ENCODE results near the gene KIF1A.

Gene KIF1A

DNA sequence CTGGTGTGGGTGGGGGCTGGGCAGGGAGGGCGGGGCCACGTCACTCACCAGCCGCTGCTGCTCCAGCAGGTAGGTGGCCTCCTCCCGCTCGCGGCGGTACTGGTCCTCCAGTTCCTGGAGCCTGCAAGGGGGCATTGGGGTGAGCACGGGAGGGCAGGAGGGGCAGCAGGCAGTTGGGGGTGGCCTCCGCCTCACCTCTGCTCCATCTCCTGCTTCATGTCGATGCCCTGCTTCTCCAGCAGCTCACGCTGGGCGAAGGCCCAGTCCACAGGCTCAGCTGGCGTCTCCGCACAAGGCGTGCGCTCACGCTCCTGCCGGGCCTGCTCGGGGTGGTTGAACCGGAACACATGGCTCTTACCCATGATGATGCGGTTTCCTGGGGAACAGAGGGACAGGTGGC lies 57.0 kb downstream of the KIF1A start:
- no peak for DNase-seq (ENCODE audit: low spot score)

DNA sequence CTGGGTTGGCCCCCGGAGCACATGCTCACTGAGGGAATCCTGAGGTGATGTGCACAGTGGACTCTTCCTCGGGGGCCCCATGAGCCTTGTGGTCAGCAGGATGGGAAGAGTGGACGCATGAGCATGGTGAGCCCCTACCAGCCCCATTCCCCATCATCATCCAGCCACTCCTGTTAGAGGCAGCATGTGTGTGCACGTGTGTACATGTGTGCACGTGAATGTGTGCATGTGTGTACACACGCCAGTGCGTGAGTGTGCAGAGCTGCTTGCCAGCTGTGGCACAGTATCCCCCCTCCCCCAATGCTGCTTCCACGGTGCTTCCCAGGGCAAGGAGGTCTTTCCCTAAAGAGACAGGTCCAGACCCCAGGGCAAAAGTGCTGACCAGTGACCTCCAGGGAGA lies 57.8 kb downstream of the KIF1A start:
- DNase-seq (ENCODE audit: low spot score) = no peak

DNA sequence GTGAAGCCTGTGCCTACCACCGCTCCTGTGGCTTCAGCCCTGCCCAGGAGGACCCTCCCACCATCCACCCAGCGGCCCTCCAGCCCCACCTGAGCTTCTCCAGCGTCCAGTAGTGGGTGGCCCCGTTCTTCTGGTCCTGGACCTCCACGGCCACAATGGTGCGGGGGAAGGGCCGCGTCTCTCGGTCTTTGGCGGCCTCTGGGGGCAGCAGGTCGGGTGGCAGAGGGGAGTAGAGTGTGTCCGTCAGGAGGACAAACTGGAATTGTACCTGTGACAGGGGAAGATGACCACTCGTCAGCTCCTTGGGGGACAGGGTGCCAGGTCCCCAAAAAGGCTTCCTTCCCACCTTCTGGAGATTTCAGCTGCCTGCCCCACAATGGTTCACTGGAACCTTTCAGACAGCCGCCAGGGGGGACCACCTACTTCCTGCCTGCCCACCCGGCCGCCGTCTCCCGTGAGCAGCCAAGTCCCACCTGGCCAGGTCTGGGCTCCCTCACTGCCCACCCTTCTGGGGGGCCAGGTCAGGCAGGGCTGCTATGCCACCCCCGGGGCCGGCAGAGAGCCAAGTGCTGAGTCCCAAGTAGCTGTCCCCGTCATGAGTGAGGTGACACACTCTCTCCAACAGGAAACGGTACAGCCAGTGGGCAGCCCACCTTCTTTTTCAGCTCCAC lies 59.3 kb downstream of the KIF1A start:
- no peak for DNase-seq (ENCODE audit: low spot score)

GRCh38 chr2:240760121-240760520 lies 59.9 kb downstream of the KIF1A start:
- no peak for DNase-seq (ENCODE audit: low spot score)

DNA sequence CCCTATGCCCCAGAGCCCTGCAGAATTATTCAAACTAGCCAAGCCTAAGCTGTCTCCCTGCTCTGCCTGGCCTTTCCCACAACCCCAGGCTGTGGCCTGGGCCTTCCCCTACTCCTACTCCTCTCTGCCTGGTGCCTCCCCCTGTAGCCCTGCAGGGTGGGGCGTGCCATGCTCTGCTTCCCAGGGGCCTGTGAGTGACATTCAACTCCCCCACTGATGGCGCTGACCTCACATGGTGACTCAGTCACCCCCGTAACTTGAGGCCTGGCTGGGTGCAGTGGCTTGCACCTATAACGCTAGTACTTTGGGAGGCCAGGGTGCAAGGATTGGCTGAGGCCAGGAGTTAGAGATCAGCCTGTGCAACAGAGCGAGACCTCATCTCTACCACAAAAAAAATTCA lies 60.6 kb downstream of the KIF1A start:
- DNase-seq (ENCODE audit: low spot score) = no peak

GRCh38 chr2:240757086-240757614 lies 62.9 kb downstream of the KIF1A start:
- no peak for DNase-seq (ENCODE audit: low spot score)

DNA sequence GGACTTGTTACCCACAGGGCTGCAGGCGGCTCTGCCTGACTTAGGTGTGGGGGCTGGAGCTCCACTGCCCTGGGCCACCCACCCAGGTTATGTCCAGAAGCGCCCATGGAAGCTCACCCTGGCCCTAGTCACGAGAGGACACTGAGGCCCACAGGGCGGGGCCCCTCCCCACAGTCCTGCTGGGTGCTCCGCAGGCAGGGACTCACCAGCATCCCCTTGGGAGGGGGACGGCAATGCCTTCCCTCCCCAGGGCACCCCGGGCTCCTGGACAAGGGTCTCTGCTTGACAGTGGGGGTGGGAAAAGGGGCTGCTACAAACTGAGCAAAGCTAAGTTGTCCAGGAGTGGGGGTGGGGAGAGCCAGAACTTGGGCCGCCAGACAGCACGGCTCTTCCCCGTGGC lies 67.8 kb downstream of the KIF1A start:
- no peak for DNase-seq (ENCODE audit: low spot score)

GRCh38 chr2:240750409-240750808 lies 69.6 kb downstream of the KIF1A start:
- DNase-seq (ENCODE audit: low spot score) = no peak

DNA sequence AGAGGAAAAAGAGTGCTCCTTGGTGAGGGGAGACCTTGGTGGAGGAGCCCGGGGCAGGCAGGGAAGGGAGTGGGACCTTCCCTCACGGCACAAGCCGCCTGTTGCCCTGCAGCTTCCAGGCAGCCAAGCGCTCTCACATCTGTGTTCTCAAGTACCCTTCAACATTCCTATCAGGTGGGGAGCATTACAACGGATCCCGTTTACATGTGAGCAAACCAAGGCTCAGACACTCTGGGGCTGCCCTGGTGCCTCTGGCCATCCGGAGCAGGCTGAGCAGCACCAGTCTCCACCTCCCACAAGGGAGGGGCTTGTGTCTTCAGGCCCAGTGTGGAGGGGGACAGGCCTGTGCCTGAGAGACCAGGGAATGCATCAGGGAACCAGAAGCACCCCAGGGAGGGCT lies 70.5 kb downstream of the KIF1A start:
- DNase-seq (ENCODE audit: low spot score) = no peak

- DNase-seq (ENCODE audit: low spot score) = no peak
Observed at GRCh38 chr2:240747256-240747655, 72.8 kb downstream of the KIF1A start.

- no peak for DNase-seq (ENCODE audit: low spot score)
Observed at GRCh38 chr2:240746671-240747070, 73.3 kb downstream of the KIF1A start.

DNA sequence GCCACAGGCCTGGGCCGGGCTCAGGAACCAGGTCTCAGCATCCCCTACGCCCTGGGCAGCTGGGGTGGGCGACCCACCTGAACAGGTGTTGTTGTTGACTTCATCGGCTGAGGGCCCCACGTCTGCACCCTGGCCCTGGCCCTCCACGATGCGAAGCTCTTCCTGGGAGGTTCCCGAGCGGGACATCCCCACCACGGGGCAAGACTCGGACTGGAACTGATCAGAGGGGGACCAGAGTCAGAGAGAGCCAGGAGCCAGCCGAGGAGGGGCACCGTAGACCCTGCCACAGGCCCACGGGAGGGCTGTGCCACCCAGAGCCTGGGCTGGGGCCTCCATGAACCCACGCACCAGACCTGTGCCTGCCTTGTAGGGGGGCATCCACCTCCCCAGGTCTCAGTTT lies 74.1 kb downstream of the KIF1A start:
- no peak for DNase-seq (ENCODE audit: low spot score)

DNA sequence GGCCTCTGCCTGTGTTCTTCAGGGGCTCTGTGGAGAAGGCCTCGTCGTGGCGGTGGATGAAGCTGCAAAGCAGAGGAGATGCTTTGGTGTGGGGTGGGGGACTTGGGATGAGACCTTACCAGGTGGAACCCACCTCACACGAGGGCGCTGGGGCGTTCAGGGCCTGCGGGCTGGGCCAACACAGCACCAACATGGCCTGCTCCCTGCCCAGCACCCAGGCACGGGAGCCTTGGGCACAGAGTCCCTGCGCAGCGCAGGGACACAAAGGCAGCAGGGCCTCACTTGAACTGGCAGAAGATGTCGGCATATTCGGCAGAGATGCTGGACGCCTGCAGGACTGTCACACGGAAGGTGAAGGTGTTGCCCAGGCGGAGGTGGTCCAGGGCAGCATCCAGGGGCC lies 74.6 kb downstream of the KIF1A start:
- no peak for DNase-seq (ENCODE audit: low spot score)

DNA sequence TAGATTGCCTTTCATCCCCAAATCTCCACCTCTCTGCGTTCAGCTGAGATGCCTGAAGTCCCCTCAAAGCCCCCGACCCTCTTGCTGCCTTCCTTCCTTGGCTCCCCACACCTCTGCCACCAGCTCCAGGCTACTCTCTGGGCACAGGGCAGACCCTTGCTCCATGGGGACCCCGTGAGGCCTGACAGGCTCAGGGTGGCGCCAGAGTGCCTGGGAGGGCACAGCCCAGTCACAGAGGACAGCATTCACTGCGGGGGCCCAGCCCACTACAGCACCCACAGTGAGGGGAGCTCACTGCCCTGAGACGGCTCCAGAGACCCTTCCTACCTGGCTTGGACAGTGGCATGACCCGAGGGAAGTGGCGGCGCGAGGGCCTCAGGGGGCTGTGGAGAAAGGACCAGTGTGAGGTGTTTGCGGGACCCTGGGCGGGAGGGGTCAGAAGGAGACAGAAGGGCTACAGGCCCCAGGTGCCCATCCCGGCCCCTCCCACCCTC lies 77.4 kb downstream of the KIF1A start:
- DNase-seq (ENCODE audit: low spot score) = no peak

DNA sequence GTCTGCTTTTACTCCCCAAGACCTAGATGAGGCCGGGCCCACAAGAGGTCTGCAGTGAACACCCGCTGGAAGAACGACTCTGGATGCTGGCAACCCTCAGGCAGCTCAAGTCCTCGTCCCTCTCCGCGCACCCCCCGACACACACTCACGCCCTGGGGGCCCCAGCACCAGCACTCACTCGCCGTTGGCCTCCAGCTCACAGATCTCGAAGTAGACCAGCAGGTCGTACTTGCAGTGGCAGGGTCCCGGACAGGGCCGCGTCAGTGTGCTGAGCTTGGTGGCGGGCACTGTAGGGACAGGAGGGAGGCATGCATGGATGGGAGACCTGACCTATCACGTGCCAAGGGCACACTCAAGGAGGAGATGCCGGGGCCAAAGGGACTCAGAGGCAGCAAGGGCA lies 78.9 kb downstream of the KIF1A start:
- no peak for DNase-seq (ENCODE audit: low spot score)

DNA sequence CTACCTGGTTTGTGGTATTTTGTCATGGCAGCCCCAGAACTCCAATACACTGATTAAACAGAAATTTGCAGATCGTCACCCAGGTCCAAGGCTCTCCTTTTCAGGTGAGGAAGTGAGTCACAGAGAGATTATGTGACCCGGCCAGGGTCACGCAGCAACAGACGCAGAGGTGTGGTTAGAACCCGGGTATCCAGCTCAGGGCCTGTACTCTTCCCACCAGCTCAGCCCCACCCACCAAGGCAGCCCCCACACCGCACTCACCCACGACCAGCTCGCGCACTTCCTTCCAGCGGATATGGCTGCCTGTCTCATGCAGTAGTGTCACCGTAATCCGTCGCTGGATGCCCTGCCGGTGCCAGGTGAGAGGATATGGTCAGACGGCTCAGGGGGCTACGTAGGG lies 80.2 kb downstream of the KIF1A start:
- DNase-seq (ENCODE audit: low spot score) = no peak

GRCh38 chr2:240737958-240738357 lies 82.1 kb downstream of the KIF1A start:
- DNase-seq (ENCODE audit: low spot score) = no peak

GRCh38 chr2:240737512-240737911 lies 82.5 kb downstream of the KIF1A start:
- no peak for DNase-seq (ENCODE audit: low spot score)

GRCh38 chr2:240736281-240737250 lies 83.5 kb downstream of the KIF1A start:
- DNase-seq (ENCODE audit: low spot score) = no peak

DNA sequence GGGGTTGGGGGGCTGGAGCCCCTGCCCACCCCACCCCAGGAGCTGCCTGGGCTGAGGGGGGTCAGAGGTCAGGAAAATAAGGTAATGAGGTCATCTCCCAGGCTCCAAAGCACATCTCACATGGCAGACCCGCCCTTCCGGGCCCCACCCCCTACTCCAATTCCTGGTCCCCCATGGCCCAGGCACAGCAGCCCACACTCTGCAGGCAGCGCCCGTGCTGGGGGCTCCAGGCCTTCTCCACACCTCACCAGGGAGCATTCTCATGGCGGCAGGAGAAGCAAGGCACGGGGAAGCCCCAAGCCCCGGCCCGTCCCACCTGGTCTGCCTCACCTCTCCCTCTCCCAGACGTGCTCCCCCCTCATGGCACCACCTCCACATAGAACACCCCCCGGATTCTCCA lies 84.5 kb downstream of the KIF1A start:
- DNase-seq (ENCODE audit: low spot score) = no peak

- no peak for DNase-seq (ENCODE audit: low spot score)
Observed at GRCh38 chr2:240734756-240735155, 85.3 kb downstream of the KIF1A start.

DNA sequence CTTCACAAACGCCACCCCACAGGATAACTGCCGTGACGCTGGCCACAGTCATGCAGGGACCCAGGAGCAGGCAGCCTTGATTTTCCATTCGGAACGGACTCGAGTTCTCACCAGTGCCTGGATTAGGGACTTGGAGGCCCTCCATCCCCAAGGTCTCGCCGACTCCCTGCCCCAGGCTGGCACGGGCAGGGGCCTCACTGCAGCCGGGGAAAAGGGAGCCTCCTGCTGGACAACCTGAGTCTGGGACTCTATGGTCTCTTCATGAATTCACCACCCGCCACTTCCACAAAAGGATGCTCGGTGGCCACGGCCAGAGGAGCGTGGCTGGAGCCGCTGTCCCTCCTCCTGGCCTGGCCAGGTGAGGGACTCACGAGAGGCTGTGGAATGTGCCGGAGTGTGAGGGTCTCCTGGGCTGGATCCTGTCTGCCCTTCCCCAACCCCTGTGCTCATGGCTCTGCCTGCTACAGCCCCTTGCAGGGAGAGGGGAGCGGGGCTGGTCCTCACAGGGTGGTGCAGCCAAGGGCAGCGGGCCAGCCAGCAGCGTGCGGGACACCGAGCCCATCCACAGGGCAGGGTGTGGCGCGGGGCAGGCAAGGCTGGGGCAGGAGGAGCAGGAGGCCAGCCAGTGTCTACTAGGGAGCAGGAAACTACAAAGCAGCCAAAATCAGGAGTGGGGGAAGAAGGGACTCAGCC lies 86.1 kb downstream of the KIF1A start:
- peak; percentile 6 for DNase-seq (ENCODE audit: low spot score)

Data from activated CD4-positive, alpha-beta T cell treated with anti-CD3 and anti-CD28 coated beads, Interleukin-2, Interleukin-4, amounts not matched to agents 100 ng/mL and 50 ng/mL, durations not matched to agents 16 hours and 8 hours (primary cell).